ENCODE data around the gene UBXN10. TPM values are rescaled to one million over a fixed set of nuclear protein-coding genes. Genes with fewer than 3 reads are reported as not detected.

Gene UBXN10, protein sequence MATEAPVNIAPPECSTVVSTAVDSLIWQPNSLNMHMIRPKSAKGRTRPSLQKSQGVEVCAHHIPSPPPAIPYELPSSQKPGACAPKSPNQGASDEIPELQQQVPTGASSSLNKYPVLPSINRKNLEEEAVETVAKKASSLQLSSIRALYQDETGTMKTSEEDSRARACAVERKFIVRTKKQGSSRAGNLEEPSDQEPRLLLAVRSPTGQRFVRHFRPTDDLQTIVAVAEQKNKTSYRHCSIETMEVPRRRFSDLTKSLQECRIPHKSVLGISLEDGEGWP
- not detected in 2 replicates for total RNA-seq (2014; rRNA removed; shearing (Covaris generic); ENCODE audit: low replicate concordance)

- Histone ChIP-seq H3K4me3 (no peak within 1 kb of the TSS), H3K36me3 (no peaks in the 10 kb centered on the region), H3K27me3 (no peaks in the 10 kb centered on the region), H3K9me3 (no peaks in the 10 kb centered on the region)
- DNase-seq, result no peak
Measured at GRCh38 chr1:20185834-20186782, at the start of gene UBXN10, which contains the start of gene PLA2G2C. Gene UBXN10 (plus strand): TSS chr1:20186096. CDS start chr1:20190562, 4,466 bp downstream. Gene PLA2G2C (minus strand): TSS chr1:20186518. CDS start chr1:20177363, 9,155 bp downstream.

GRCh38 chr1:20136249-20136648 lies 49.6 kb upstream of the UBXN10 start:
- no peaks in the 10 kb centered on the region for H3K27me3 ChIP-seq
- no peak overlapping the region for H3K4me3 ChIP-seq
- H3K36me3 ChIP-seq, result no peaks in the 10 kb centered on the region
- DNase-seq, result no peak
- H3K9me3 ChIP-seq, result no peaks in the 10 kb centered on the region

- Histone ChIP-seq H3K36me3 (no peaks in the 10 kb centered on the region), H3K4me3 (no peak overlapping the region), H3K9me3 (no peaks in the 10 kb centered on the region), H3K27me3 (no peaks in the 10 kb centered on the region)
- no peak for DNase-seq
Measured at GRCh38 chr1:20137055-20137454, 48.8 kb upstream of the UBXN10 start.

DNA sequence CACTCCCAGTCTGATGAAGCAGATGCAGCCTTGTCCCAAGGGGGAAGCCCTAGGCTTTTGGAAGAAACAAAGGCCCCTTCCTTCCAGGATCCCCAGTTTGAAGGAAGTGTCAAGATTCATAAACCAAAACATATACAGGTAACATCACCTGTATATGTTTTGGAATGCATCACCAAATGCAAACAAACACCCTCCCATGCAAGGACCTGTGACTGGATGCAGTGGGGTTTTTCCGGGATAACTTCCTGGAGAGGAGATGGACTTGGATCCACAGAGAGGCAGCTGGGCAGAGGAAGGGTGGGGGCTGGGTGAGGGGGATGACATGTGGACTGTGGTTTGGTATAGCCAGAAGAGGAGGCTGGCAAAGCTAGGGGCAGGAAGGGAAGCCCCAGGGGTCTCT lies 48.3 kb upstream of the UBXN10 start:
- Histone ChIP-seq H3K4me3 (no peak overlapping the region), H3K36me3 (no peaks in the 10 kb centered on the region), H3K27me3 (no peaks in the 10 kb centered on the region), H3K9me3 (no peaks in the 10 kb centered on the region)
- DNase-seq, result no peak

GRCh38 chr1:20138346-20138745 lies 47.5 kb upstream of the UBXN10 start:
- H3K36me3 ChIP-seq, result no peaks in the 10 kb centered on the region
- DNase-seq, result no peak

DNA sequence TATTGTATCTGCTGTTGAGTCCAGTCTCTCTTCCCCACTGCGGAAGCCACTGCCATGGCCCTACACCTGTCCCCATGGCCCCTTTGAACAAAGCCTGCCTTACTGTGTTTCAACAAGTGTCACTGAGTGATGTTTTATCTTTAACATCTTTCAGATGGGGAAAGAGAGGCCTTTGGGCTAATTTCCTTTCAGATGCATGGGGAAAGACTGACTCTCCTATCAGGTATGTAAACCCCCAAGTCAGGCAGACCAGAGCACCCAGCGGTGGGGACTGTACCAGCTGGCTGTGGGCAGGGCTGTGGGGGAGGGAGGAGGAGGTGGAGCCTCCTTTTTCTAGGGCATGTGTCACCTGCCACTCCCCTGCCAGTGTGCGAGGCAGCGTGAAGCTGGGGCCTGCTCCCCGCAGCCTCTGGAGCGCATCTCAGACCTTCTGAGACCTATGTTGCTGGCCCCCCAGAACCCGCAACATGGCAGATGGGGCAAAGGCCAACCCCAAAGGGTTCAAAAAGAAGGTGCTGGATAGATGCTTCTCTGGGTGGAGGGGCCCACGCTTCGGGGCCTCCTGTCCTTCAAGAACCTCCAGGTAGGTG lies 46.8 kb upstream of the UBXN10 start, which contains the start of gene PLA2G2F:
Gene PLA2G2F (plus strand): TSS at position 363 of the 590 bp plus-strand sequence. CDS start 105 bp downstream, at position 468.
- Histone ChIP-seq H3K27me3 (no peaks in the 10 kb centered on the region), H3K36me3 (no peaks in the 10 kb centered on the region), H3K4me3 (no peak within 1 kb of the TSS), H3K9me3 (no peaks in the 10 kb centered on the region)
- no peak for DNase-seq

More at GRCh38 chr1:20138346-20138745, 47.5 kb upstream of the UBXN10 start:
- H3K9me3 ChIP-seq, result no peaks in the 10 kb centered on the region
- no peak overlapping the region for H3K4me3 ChIP-seq
- H3K27me3 ChIP-seq, result no peaks in the 10 kb centered on the region

DNA sequence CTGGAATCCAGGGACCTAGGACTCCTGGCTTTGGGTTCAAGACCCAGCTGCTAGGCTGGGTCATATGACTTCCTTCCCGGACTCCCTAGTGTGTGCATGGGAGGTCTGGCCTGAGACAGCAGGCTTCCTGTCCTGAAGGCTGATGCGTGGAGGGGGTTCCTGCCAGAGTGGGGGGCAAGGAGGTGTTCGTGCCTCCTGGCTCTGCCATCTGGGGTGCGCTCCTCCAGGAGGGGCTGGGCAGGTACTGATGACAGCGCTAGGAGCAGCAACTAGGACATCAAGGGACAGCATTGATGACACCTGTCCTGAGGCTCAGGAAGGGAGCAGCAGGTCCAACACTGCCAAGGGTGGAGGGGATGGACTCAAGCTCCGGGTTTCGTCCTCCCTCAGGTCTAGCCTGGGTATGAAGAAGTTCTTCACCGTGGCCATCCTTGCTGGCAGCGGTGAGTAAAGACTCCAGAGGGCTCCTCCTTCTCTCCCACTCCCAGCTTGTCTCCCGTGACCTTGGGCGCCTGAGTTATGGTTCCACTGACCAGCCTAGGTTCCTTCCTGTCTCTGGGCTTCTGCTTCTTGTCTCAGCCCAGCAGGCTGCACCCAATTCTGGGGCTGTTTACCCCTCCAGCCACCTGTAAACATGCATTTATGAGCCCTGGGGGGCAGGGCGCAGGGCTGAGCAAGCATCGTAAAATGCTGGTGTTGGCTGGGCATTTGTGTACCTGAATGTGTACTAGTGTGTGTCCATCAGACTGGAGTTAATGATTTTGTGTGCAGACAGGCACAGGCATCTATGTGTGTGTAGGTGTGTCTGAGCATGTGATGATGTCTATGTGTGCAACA lies 45.9 kb upstream of the UBXN10 start:
- Histone ChIP-seq H3K36me3 (no peaks in the 10 kb centered on the region), H3K27me3 (no peaks in the 10 kb centered on the region), H3K4me3 (no peak overlapping the region), H3K9me3 (no peaks in the 10 kb centered on the region)
- no peak for DNase-seq

- no peak overlapping the region for H3K4me3 ChIP-seq
- H3K36me3 ChIP-seq, result no peaks in the 10 kb centered on the region
- DNase-seq, result no peak
- no peaks in the 10 kb centered on the region for H3K9me3 ChIP-seq
- H3K27me3 ChIP-seq, result no peaks in the 10 kb centered on the region
Measured at GRCh38 chr1:20141001-20141400, 44.9 kb upstream of the UBXN10 start.

DNA sequence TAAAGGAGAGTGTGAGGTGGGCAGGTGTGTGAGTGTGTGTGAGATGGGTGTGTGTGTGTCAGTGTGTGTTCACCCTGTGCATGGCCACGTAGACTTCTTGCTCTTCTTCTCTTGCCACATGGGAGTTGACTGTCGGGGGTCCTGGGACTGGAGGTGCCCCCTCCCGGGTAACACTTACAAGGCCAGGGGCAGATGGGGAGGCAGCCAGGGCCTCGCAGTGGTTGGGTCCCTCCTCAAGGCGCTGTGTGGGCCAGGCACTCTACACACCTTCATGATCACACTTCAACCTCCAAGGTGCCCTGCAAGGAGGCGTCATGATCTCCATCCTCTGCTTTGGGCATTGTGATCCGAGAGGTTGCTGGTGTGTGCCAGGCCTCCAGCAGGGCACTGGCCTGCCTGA lies 44.4 kb upstream of the UBXN10 start:
- H3K36me3 ChIP-seq, result no peaks in the 10 kb centered on the region
- H3K27me3 ChIP-seq, result no peaks in the 10 kb centered on the region
- H3K9me3 ChIP-seq, result no peaks in the 10 kb centered on the region
- DNase-seq, result no peak
- no peak overlapping the region for H3K4me3 ChIP-seq

GRCh38 chr1:20142001-20142710 lies 43.7 kb upstream of the UBXN10 start:
- H3K27me3 ChIP-seq, result no peaks in the 10 kb centered on the region
- no peaks in the 10 kb centered on the region for H3K36me3 ChIP-seq
- H3K9me3 ChIP-seq, result no peaks in the 10 kb centered on the region
- no peak overlapping the region for H3K4me3 ChIP-seq
- DNase-seq, result no peak

- no peaks in the 10 kb centered on the region for H3K9me3 ChIP-seq
- H3K36me3 ChIP-seq, result no peaks in the 10 kb centered on the region
- no peak overlapping the region for H3K4me3 ChIP-seq
- H3K27me3 ChIP-seq, result no peaks in the 10 kb centered on the region
- DNase-seq, result no peak
Measured at GRCh38 chr1:20143318-20143717, 42.6 kb upstream of the UBXN10 start.

DNA sequence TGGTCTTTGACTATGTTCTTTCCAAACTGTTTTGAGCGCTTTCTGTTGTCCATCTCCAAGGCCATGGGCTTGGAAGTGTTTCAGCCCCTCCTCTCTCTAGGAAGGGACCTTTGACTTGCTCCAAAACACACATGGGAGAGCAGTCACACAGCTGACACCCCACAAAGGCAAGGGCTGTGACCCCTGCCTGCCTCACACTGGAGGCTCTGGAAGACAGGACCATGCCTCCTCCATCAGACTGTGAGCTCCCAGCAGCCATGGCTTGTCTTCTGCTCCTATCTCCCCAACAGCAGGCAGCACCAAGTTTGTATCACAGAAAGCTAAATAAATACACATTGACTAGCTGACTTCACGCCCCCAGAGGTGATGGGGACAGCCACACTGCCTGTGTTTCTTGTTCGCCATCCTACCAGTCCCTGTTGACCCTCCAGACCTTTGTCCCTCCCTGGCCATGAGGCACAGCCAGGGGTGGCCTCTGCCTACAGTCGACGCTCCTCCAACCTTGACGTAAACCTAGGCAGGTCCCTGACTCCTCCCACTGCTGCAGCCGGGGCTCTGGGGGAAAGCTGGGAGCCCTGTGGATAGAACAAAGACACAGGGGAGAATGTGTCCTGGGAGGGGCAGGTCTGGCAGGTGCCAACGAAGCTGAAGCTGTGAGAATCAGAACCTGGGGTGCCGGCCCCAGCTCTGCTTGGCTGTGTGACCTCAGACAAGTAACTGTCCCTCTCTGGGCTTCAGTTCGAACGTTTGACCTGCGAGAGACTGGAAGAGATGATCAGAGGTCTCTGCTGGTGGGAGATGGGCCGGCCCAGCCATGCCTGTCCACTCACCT lies 41.9 kb upstream of the UBXN10 start:
- Histone ChIP-seq H3K4me3 (no peak overlapping the region), H3K27me3 (no peaks in the 10 kb centered on the region), H3K36me3 (no peaks in the 10 kb centered on the region), H3K9me3 (no peaks in the 10 kb centered on the region)
- DNase-seq, result no peak

DNA sequence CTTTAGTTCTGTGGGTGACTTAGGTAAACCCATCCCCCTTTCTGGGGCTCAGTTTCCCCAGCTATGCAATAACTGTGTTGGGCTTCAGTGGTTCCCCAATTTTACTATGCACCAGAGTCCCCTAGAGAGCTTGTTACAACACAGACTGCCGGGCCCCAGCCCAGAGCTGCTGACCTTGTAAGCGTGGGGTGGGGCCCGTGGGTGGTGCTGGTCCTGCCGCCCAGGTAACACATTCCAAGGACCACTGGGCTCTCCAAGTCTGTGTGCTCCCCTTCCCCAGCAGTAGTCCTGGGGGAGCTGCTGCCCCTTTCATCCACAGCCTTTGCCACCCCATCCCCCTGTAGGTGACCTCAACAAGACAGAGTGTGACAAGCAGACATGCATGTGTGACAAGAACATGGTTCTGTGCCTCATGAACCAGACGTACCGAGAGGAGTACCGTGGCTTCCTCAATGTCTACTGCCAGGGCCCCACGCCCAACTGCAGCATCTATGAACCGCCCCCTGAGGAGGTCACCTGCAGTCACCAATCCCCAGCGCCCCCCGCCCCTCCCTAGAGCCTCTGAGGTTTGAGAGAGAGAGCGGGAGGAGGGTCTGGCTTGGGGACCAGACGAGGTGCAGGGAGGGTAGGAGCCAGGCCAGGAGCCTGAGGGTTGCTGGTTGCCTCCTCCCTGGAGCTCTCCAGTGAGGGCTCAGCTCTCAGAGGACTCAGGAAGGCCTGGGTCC lies 37.9 kb upstream of the UBXN10 start:
- H3K36me3 ChIP-seq, result no peaks in the 10 kb centered on the region

More for the DNA sequence above, 37.9 kb upstream of the UBXN10 start:
- no peaks in the 10 kb centered on the region for H3K27me3 ChIP-seq
- DNase-seq, result no peak
- H3K9me3 ChIP-seq, result no peaks in the 10 kb centered on the region
- no peak overlapping the region for H3K4me3 ChIP-seq

Measured in MG63 (cell line).